GM10248 (cell line): ENCODE results near the gene C17orf50.

Experiments used
- CTCF ChIA-PET: fragments of 300-600 bp; sonication (Branson Sonifier 250); formaldehyde crosslinking; extraction: SDS; loops from one replicate; lab custom pipeline; 2021; ENCODE audit warnings: antibody characterized with exemption; lab: Yijun Ruan, JAX
- POLR2A ChIA-PET: fragments of 350-650 bp; sonication (Branson Sonifier 250); formaldehyde crosslinking; extraction: SDS; loops from one replicate; lab custom pipeline; 2020; ENCODE audit warnings: antibody characterized with exemption; lab: Yijun Ruan, JAX
- DNase-seq: peaks from one replicate; pipeline ENCODE4 v3.0.0; 2012; ENCODE audit errors: extremely low spot score
- TF ChIP-seq, protein P1 (sequence below): IDR thresholded peaks from 2 replicates; pipeline ENCODE4 v1.5.1; 2012; ENCODE audit warnings: mild to moderate bottlenecking, low read depth; ENCODE audit errors: extremely low read depth, missing control alignments, control extremely low read depth

C17orf50 gene

DNA sequence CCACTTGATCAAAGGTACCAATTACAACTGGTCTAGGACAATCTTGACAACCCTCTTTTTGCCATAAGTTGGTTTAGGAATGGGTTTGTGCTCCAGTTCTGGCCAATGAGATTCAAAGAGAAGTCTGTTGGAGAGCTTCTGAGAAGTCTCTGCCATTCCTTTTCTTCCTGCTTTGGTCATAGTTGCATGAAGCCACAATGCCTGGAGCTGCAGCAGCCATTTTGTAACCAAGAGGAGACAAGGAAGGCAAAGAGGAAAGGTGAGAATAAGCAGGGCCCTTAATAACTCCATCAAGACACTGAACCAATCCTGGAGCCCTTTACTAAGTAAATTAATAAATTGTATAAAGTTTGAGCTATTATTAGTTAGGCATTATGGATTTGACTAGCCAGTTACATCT is 3.4 kb upstream of the C17orf50 start:
- TF ChIP-seq, protein P1, sequence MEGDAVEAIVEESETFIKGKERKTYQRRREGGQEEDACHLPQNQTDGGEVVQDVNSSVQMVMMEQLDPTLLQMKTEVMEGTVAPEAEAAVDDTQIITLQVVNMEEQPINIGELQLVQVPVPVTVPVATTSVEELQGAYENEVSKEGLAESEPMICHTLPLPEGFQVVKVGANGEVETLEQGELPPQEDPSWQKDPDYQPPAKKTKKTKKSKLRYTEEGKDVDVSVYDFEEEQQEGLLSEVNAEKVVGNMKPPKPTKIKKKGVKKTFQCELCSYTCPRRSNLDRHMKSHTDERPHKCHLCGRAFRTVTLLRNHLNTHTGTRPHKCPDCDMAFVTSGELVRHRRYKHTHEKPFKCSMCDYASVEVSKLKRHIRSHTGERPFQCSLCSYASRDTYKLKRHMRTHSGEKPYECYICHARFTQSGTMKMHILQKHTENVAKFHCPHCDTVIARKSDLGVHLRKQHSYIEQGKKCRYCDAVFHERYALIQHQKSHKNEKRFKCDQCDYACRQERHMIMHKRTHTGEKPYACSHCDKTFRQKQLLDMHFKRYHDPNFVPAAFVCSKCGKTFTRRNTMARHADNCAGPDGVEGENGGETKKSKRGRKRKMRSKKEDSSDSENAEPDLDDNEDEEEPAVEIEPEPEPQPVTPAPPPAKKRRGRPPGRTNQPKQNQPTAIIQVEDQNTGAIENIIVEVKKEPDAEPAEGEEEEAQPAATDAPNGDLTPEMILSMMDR = no peak
- CTCF ChIA-PET = interaction anchor here (0.8 to 5.9 kb wide), 4 partner anchors 9 to 52 kb away, joined by 3 to 49 read pairs (median 5); partner anchors contain the start of gene TAF15
- DNase-seq = no peak
- POLR2A ChIA-PET = no interaction called here

DNA sequence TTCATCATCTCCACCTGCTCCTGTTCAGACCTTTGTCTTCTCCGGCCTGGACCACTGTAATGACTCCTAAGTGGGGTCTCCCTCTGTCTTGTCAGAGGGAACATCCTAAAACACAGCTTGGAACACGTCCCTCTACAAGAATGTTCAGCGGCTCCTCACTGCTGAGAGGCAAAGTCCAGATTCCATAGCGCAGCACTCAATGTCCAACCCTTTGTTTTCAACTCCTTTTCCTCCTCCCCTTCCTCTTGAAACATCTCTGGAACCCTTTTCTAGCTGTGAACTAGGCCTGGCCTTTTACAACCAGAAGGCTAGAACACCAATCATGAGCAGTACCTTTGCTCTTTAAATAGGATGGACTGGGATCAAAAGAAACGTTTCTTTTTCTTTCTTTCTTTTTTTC is 914 bp downstream of the C17orf50 start:
- no peak for DNase-seq
- POLR2A ChIA-PET = no interaction called here
- CTCF ChIA-PET = interaction anchor here (1.0 to 11.0 kb wide), 5 partner anchors 14 to 224 kb away, joined by 3 to 222 read pairs (median 4); partner anchors contain the start of genes SLFN12L and TAF15
- TF ChIP-seq, protein P1 = no peak

DNA sequence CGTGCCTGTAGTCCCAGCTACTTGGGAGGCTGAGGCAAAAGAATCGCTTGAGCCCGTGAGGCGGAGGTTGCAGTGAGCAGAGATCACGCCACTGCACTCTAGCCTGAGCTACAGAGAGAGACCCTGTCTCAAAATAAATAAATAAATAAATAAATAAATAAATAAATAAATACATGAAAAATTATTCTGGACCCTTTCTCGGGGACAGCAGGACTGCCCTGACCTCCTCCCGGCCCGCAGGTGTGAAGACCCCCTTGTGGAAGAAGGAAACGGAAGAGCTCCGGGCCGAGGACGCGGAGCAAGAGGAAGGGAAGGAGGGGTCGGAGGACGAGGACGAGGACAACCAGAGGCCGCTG is 3.1 kb downstream of the C17orf50 start:
- POLR2A ChIA-PET = interaction anchor here (1.2 kb wide), 1 partner anchor 45 kb away, joined by 4 read pairs; the partner anchor contains the start of gene TAF15
- CTCF ChIA-PET = interaction anchor here (0.7 to 11.0 kb wide), 51 partner anchors 8 to 1287 kb away, joined by 3 to 222 read pairs (median 5); partner anchors contain the start of genes GAS2L2, RASL10B and TAF15
- no peak for DNase-seq
- TF ChIP-seq, protein P1 = no peak

DNA sequence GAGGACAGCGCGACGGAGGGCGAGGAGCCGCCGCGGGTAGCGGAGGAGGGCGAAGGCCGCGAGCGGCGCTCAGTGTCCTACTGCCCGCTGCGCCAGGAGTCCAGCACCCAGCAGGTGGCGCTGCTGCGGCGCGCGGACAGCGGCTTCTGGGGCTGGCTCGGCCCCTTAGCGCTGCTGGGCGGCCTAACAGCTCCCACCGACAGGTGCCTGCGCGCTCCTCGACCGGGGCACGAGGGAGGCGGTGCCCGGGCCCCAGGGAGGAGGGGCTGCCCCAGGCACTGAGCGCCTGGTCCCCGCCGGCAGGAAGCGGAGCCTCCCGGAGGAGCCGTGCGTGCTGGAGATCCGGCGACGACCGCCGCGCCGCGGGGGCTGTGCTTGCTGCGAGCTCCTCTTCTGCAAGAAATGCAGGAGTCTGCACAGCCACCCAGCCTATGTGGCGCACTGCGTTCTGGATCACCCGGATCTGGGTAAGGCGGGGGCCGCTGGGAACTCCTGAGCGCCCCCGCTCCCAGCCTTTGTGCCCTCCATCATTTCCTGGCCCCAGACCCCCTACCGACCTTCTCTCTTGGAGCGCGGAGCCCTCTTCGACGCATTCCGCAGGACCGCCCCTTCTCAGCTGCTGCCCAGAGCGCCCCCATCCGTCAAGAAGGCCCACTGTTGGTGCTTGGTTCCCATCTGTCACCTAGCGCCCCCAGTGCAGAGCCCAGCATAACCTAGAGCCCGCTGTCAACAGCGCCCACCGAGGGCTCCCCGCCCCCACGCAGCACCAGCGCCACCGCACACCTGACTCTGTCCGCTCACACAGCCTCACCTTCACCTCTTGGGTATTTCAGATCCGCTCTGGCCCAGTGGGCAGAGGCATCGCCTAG is 3.7 kb downstream of the C17orf50 start:
- POLR2A ChIA-PET = interaction anchor here (1.2 kb wide), 1 partner anchor 45 kb away, joined by 4 read pairs; the partner anchor contains the start of gene TAF15
- TF ChIP-seq, protein P1 = peak; percentile 97
- CTCF ChIA-PET = interaction anchor here (0.6 to 11.0 kb wide), 51 partner anchors 9 to 1288 kb away, joined by 3 to 222 read pairs (median 5); partner anchors contain the start of genes GAS2L2, RASL10B and TAF15
- DNase-seq = peak; percentile 95

DNA sequence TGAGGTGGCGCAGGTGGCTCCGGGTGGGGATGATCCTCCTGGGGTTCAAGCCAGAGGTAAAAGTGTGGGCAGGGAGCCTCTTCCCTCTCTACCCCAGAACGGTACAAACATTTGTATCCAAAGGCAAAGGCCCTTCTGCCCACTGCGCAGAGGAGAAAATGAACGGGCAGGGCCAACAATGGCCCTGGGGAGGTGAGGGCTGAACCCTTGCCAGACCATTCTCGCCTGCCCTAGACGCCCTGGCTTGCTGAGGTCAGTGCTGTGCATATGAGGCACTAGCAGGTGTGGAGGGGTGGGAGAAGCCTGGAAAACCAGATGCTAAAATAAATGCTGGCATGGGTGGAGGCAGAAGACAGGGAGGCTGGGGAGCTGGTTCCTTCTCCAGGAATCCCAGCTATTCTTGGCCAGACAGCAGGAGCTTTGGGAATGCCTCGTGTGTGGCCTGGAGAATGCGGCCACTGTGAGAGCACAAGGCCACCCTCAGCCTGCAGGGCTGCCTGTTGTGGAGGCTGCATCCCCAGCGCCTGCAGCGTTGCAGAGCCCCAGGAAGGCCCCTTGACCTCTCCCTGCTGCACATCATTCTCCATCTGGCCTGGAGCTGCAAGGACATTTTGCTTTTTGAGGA is 4.5 kb downstream of the C17orf50 start:
- TF ChIP-seq, protein P1 = no peak
- DNase-seq = no peak
- ChIA-PET CTCF (interaction anchor here (1.2 to 11.0 kb wide), 11 partner anchors 9 to 55 kb away, joined by 7 to 222 read pairs (median 16); partner anchors contain the start of genes RASL10B and TAF15), POLR2A (no interaction called here)
